K562 (cell line): ENCODE results near the gene AP2M1. TPM values are rescaled to one million over a fixed set of nuclear protein-coding genes. Genes with fewer than 3 reads are reported as not detected.
A peak's percentile ranks its signal among the peaks of the same experiment; 100 is the strongest.

ENCODE experiments used
- HDAC8 ChIP-seq: fragments of 450-650 bp; IDR thresholded peaks from 2 replicates; pipeline ENCODE4 v1.6.1; 2016; ENCODE audit warnings: mild to moderate bottlenecking, missing genetic modification characterization, moderate library complexity, missing compliant biosample characterization
- NR1H2 ChIP-seq: sonication (generic); formaldehyde crosslinking; IDR thresholded peaks from 2 replicates; pipeline ENCODE4 v1.4.0; 2020; ENCODE audit warnings: mild to moderate bottlenecking, missing genetic modification reagents
- RBM34 ChIP-seq: fragments of 200-400 bp; formaldehyde crosslinking; IDR thresholded peaks from 2 replicates; pipeline ENCODE4 v1.6.1; 2018; ENCODE audit warnings: low read length, borderline replicate concordance; ENCODE audit not compliant: insufficient read depth
- SAP30 ChIP-seq: fragments of 200-600 bp; sonication (generic); IDR thresholded peaks from 2 replicates; pipeline ENCODE4 v1.6.1; 2012; ENCODE audit warnings: borderline replicate concordance, low read depth, mild to moderate bottlenecking, moderate library complexity, low read length, control low read depth, inconsistent platforms; ENCODE audit not compliant: insufficient read depth, poor library complexity, severe bottlenecking
- YBX1 ChIP-seq: fragments of 450-650 bp; IDR thresholded peaks from 2 replicates; pipeline ENCODE4 v1.7.1; 2016; ENCODE audit warnings: mild to moderate bottlenecking
- ZBTB8A ChIP-seq: fragments of 450-650 bp; IDR thresholded peaks from 2 replicates; pipeline ENCODE4 v1.6.1; 2018; ENCODE audit warnings: mild to moderate bottlenecking, moderate library complexity; ENCODE audit not compliant: partially characterized antibody
- ZNF695 ChIP-seq: fragments of 450-650 bp; formaldehyde crosslinking; IDR thresholded peaks from 2 replicates; pipeline ENCODE4 v1.4.0; 2020; ENCODE audit warnings: mild to moderate bottlenecking, moderate library complexity
- ZNF766 ChIP-seq: fragments of 200-800 bp; sonication (Bioruptor generic); conservative IDR thresholded peaks from 2 replicates; pipeline ENCODE4 v1.6.1; 2016; ENCODE audit warnings: missing genetic modification characterization, missing compliant biosample characterization
- polyA plus RNA-seq, 8 experiments: library from polyadenylated mRNA; depleted of rRNA in 4 of 8; stranded (reverse) in 5 of 8; unstranded in 3 of 8; fragments of >200 nt; fragmentation: Nextera tagmentation in 2 of 8; fragmentation: Illumina TruSeq in 1 of 8; extraction: Ambion mirVana in 2 of 8; extraction: Trizol in 1 of 8; gene quantifications; 2 replicates each; pipeline versions ENCODE4 v1.2.1 to v1.2.3, GENCODE V29; 2011 to 2014; ENCODE audit warnings: inconsistent platforms in 1 of 8, missing spikeins in 1 of 8
- total RNA-seq, 7 experiments: library from RNA; depleted of rRNA in 6 of 7; stranded (reverse); fragments of >200 nt in 6 of 7; fragmentation: Illumina TruSeq in 2 of 7; extraction: Trizol in 2 of 7; gene quantifications; 2 replicates each; pipeline versions ENCODE4 v1.2.1 to v1.2.3, GENCODE V29; 2011 to 2021; ENCODE audit warnings: low replicate concordance in 1 of 7
- TF ChIP-seq, protein P1 (sequence below): IDR thresholded peaks from 2 replicates; pipeline ENCODE4 v1.6.1; 2016; ENCODE audit warnings: missing genetic modification characterization, missing compliant biosample characterization
- TF ChIP-seq, protein P2 (sequence below): fragments of 250-450 bp; sonication (Bioruptor Pico); IDR thresholded peaks from 2 replicates; pipeline ENCODE4 v1.5.0; 2022; ENCODE audit warnings: mild to moderate bottlenecking
- TF ChIP-seq, protein P3 (sequence below): IDR thresholded peaks from 3 replicates; pipeline ENCODE4 v1.6.1; 2011; ENCODE audit warnings: borderline replicate concordance, mild to moderate bottlenecking, moderate library complexity; ENCODE audit not compliant: insufficient read length; ENCODE audit errors: extremely low read depth
- TF ChIP-seq, protein P4 (sequence below): sonication (generic); formaldehyde crosslinking; IDR thresholded peaks from 2 replicates; pipeline ENCODE4 v1.8.0; 2022; ENCODE audit warnings: mild to moderate bottlenecking, missing genetic modification reagents
- TF ChIP-seq, protein P5 (sequence below): IDR thresholded peaks from 2 replicates; pipeline ENCODE4 v1.6.1; 2014; ENCODE audit warnings: antibody characterized with exemption
- TF ChIP-seq, protein P6 (sequence below): fragments of 250-450 bp; sonication (Bioruptor Pico); IDR thresholded peaks from 2 replicates; pipeline ENCODE4 v1.9.0; 2021; ENCODE audit warnings: mild to moderate bottlenecking, inconsistent platforms

AP2M1 gene
- total and polyA plus RNA-seq, 9 of the 15 experiments (the other 6 are each of a cell fraction or from before 2014, with no cell fraction given) = 118 to 505 (median 296) TPM

DNA sequence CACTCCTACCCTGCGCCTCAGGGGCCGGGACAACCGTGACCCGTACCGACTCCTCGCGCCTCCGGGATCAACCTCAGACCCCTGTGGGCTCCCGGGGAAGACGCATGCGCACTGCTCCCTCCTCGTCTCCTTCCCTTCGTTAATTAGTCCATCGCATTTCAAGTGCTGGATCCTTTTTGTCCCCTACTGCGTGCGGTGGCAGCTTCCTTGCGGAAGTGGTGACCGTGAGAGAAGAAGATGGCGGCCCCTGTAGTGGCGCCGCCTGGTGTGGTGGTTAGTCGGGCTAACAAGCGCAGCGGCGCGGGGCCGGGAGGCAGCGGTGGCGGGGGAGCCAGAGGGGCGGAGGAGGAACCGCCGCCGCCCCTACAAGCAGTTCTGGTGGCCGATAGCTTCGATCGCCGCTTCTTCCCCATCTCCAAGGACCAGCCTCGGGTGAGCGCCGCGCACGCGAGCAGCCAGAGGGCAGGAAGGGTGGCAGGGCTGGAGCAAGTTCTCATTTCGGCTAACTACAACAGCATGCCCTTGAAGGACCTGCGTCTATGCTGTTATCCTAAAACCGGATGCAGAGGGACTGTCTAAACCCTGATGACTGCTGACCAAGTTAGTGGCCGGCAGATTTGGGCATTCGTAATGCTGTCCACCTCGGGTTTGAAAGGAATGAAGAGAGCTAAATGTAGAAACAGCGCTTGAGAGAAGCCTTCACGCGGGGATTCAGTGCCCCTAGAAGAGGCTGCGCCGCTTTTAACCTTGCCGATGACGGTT is 39.3 kb upstream of the AP2M1 start, which contains the start of gene EIF2B5 (continued):
- TF ChIP-seq, protein P1, sequence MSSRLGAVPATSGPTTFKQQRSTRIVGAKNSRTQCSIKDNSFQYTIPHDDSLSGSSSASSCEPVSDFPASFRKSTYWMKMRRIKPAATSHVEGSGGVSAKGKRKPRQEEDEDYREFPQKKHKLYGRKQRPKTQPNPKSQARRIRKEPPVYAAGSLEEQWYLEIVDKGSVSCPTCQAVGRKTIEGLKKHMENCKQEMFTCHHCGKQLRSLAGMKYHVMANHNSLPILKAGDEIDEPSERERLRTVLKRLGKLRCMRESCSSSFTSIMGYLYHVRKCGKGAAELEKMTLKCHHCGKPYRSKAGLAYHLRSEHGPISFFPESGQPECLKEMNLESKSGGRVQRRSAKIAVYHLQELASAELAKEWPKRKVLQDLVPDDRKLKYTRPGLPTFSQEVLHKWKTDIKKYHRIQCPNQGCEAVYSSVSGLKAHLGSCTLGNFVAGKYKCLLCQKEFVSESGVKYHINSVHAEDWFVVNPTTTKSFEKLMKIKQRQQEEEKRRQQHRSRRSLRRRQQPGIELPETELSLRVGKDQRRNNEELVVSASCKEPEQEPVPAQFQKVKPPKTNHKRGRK (tag) = no peak
- TF ChIP-seq, protein P2, sequence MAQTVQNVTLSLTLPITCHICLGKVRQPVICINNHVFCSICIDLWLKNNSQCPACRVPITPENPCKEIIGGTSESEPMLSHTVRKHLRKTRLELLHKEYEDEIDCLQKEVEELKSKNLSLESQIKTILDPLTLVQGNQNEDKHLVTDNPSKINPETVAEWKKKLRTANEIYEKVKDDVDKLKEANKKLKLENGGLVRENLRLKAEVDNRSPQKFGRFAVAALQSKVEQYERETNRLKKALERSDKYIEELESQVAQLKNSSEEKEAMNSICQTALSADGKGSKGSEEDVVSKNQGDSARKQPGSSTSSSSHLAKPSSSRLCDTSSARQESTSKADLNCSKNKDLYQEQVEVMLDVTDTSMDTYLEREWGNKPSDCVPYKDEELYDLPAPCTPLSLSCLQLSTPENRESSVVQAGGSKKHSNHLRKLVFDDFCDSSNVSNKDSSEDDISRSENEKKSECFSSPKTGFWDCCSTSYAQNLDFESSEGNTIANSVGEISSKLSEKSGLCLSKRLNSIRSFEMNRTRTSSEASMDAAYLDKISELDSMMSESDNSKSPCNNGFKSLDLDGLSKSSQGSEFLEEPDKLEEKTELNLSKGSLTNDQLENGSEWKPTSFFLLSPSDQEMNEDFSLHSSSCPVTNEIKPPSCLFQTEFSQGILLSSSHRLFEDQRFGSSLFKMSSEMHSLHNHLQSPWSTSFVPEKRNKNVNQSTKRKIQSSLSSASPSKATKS (CRISPR knock-in tag) = no peak
- TF ChIP-seq, protein P3, sequence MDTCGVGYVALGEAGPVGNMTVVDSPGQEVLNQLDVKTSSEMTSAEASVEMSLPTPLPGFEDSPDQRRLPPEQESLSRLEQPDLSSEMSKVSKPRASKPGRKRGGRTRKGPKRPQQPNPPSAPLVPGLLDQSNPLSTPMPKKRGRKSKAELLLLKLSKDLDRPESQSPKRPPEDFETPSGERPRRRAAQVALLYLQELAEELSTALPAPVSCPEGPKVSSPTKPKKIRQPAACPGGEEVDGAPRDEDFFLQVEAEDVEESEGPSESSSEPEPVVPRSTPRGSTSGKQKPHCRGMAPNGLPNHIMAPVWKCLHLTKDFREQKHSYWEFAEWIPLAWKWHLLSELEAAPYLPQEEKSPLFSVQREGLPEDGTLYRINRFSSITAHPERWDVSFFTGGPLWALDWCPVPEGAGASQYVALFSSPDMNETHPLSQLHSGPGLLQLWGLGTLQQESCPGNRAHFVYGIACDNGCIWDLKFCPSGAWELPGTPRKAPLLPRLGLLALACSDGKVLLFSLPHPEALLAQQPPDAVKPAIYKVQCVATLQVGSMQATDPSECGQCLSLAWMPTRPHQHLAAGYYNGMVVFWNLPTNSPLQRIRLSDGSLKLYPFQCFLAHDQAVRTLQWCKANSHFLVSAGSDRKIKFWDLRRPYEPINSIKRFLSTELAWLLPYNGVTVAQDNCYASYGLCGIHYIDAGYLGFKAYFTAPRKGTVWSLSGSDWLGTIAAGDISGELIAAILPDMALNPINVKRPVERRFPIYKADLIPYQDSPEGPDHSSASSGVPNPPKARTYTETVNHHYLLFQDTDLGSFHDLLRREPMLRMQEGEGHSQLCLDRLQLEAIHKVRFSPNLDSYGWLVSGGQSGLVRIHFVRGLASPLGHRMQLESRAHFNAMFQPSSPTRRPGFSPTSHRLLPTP = no peak
- TF ChIP-seq, protein P4, sequence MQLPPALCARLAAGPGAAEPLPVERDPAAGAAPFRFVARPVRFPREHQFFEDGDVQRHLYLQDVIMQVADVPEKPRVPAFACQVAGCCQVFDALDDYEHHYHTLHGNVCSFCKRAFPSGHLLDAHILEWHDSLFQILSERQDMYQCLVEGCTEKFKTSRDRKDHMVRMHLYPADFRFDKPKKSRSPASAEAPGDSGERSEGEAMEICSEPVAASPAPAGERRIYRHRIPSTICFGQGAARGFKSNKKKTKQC (CRISPR knock-in tag) = peak; percentile 42; the same call in 1 of the 2 replicates
- TF ChIP-seq NR1H2 (CRISPR knock-in tag) = no peak
- TF ChIP-seq, protein P5, sequence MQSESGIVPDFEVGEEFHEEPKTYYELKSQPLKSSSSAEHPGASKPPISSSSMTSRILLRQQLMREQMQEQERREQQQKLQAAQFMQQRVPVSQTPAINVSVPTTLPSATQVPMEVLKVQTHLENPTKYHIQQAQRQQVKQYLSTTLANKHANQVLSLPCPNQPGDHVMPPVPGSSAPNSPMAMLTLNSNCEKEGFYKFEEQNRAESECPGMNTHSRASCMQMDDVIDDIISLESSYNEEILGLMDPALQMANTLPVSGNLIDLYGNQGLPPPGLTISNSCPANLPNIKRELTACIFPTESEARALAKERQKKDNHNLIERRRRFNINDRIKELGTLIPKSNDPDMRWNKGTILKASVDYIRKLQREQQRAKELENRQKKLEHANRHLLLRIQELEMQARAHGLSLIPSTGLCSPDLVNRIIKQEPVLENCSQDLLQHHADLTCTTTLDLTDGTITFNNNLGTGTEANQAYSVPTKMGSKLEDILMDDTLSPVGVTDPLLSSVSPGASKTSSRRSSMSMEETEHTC = no peak
- TF ChIP-seq SAP30 = peak; percentile 83
- no peak for TF ChIP-seq YBX1
- TF ChIP-seq ZBTB8A = peak; percentile 15
- TF ChIP-seq ZNF695 = no peak
- TF ChIP-seq HDAC8 = no peak
- TF ChIP-seq, protein P6, sequence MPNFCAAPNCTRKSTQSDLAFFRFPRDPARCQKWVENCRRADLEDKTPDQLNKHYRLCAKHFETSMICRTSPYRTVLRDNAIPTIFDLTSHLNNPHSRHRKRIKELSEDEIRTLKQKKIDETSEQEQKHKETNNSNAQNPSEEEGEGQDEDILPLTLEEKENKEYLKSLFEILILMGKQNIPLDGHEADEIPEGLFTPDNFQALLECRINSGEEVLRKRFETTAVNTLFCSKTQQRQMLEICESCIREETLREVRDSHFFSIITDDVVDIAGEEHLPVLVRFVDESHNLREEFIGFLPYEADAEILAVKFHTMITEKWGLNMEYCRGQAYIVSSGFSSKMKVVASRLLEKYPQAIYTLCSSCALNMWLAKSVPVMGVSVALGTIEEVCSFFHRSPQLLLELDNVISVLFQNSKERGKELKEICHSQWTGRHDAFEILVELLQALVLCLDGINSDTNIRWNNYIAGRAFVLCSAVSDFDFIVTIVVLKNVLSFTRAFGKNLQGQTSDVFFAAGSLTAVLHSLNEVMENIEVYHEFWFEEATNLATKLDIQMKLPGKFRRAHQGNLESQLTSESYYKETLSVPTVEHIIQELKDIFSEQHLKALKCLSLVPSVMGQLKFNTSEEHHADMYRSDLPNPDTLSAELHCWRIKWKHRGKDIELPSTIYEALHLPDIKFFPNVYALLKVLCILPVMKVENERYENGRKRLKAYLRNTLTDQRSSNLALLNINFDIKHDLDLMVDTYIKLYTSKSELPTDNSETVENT (CRISPR knock-in tag) = peak; percentile 50; the same call in 1 of the 2 replicates
- TF ChIP-seq RBM34 = no peak
- TF ChIP-seq ZNF766 (CRISPR knock-in tag) = no peak
